Stimulated activated CD4-positive, alpha-beta T cell treated with anti-CD3 and anti-CD28 coated beads, Interleukin-15, amount 100 ng/mL, for 1 hour (primary cell): ENCODE measurements around the gene XYLT1.

ENCODE experiments used
- DNase-seq, 2 donors: peaks; one replicate each; pipeline ENCODE4 v3.0.0-alpha.2; 2020; ENCODE audit warnings: low read depth in 1 of 2, low spot score in 1 of 2

The XYLT1 gene

DNA sequence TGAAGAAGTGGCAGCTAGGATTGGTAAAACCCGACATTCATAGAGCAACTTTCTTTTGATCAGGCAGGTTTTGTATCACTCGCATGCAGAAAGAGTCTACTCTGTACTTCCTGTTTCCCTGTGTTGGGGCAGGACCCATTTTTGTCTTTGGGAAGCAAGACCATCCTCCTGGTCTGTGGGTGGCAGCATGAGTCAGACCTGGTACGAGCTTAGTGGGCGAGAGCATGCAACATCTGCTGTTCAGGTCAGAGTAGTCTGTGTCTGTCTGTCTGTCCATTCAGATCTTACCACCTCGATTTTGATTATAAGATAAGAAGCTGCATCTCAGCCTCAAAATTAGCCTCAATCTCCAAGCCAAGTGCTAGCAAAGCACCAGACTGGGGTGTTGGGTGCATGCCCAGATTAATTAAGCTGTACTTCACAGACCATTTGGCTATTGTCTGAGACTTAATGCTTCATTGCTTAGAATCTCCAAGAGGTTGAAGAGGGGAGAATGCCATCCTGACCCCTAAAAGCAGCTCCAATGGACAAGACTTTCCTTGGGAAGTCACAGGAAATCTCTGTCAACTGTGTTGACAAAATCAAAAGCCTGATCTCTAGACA, 110.9 kb downstream of the XYLT1 start:
- no peak for DNase-seq

DNA sequence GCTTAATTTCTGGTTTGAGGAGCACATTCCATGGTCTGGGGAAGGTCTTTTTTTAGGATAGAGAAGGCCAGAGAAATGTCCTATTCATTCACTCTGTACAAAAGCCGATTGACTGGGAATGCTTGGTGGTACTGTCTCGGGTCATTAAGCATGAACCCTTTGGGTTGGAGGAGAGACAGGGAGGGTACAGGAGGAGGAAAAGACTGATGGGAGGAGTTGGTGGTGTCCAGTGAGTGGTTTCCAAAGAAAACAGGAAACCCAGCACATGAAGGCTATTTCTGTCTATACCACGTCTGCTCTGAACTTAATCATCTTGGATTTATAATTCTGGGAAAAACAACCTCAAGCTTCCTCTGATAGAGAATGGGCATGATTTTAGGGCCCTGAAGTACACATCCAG, 111.9 kb downstream of the XYLT1 start:
- DNase-seq = no peak

DNA sequence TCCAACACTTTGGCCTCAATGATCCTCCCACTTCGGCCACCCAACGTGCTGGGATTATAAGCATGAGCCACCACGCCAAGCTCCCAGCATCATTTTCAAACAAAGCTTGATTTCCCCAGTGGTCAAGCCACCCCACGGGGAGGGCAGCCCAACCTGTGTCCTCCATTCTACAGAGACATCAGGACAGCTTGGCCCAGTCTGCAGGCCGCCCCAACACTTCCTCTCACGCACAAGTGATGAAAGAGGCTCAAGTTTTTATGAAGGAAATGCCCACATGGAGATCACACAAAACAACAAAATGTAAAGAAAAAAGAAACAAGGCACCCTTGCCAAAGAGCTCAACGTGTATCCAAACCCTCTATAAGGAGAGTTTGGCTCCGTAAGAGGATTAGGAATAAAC, 112.4 kb downstream of the XYLT1 start:
- no peak for DNase-seq

DNA sequence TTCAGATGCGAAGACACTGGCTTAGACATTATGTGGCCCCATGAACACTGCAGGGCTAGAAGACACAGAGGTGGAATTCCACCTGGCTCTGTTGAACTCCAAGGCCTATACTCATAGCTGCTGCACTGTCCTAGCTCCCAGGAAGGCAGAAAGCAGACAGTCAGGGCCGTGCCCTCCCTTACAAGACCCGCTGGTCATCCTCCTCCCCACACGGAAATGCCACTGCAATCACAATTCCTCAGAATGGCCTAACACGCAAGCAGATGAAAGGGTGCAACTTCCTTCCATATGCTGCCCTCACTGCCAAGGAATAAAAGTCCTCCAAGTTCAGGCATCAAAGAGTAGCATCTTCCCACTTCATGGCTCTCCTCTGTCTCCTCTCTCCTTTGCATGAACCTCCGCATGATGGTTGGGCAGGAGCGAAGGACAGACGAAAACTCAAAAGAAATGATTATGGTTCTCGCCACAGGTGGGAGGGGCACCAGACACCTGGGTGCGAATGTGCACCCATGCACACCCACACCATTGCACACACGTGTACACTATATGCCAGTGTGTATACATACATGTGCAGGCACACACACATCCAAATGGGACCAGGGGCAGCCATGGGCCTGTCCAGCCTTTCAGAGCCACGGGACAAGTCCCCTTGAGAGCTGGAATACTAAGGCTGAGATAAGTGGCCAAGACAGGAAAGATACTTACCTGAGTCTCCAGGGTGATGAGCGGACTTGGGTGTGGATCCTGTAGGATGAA, 113.3 kb downstream of the XYLT1 start:
- no peak for DNase-seq

DNA sequence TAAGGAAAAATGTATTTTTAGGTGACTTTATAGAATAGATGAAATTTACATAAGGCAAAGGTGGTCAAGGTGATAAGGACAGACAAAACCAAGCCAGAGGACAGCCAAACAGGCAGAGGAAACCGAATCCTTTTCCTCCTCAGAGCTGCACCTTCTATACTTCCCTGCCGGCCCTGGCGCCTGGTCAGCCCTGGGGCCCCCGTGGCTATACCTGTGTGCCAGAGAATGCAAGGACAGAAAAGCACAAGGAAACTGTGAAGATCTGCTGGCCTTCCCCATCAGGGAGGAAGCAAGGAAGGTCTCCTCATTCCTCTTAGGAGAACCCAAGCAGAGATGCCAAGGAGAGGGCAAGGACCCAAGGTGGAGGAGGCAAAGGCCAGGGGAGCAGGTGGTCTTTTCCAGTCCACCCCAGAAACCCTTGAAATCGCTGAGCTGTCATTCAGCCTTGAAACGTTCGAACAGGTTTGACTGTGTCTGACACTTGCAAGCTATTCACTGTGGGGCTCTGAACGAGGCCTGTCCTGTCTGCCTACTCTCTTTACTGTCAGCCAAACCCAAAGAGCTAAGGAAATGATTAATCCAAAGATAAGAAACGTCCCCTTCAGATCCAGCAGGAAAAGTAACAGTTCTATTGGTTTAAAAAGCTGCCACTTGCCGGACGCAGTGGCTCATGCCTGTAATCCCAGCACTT, 114.4 kb downstream of the XYLT1 start:
- DNase-seq = no peak

DNA sequence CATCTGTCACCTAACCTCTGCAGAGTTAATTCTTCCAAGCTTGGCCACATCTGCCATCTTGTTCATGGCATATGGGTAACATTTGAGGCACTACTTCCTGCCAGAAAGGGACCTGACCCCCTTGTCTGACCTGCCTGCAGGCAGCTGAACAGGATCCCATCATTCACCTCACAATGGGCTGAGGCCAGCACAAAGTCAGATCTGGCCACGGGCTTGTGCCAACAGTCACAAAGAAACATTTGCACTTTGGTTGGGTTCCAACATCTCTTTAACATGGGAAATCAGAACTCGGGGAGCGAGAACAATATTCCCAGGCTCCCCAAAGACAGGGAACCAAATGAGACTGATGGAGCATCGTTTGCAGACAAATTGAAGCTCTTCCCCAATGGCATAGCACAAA, 116.1 kb downstream of the XYLT1 start:
- DNase-seq = no peak

DNA sequence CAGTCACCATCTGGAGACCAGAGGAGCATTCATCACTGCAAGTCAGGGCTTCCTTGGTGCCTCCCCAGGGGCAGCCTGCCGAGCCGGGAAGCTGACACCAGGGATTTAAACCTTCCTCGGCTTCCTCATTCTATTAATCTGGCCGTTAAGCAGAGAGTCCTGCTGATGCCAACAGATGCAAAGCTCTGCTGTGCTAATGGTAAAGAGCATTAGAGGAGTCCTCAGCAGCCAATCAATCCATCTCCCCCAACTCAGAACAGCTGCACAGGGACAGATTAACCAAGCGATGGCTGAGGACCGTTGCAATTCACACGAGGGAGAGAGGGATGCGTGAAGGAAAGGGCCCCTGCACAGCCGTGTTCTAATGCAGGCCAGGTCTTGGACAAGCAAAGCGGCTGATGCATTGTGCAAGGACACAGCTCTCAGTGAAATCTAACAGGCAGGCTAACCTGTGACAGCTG, 116.6 kb downstream of the XYLT1 start:
- DNase-seq = no peak

DNA sequence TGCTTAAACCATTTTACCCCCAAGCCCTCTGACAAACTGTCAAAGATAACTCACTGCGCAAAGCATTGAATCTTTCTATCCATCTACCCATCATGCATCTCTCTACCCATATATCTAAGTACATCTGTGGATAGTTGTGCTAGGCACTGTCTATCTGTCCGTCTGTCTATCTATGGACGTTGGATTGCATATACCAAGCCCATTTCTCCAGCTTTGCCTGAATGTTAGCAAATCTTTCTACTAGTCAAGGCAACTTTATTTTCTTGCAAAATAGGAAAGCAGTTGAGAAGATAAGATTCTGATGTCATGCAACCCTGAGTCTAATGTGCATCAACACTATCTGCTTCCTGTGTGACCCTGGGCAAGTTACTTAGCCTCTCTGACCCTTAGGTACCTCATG, 117.2 kb downstream of the XYLT1 start:
- no peak for DNase-seq

DNA sequence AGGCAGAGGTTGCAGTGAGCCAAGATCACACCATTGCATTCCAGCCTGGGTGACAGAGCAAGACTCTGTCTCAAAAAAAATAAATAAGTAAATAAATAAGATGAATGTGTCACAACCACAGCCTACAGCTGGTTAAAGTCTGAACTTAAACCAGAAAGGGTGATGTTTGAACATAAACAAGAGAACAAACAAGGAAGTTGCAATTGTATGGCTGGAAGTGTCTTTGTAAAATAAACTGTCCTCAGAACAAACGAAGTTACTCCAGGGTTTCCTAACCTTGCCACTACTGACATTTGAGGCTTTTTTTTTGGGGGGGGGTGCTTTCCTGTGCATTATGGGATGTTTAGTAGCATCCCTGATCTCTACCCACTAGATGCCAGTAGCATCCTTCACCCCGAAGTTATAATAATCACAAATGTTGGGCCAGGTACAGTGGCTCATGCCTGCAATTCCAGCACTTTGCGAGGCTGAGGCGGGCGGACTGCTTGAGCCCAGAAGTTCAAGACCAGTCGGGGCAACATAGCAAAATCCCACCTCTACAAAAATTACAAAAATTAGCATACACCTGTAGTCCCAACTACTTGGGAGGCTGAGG, 119.2 kb downstream of the XYLT1 start:
- no peak for DNase-seq

DNA sequence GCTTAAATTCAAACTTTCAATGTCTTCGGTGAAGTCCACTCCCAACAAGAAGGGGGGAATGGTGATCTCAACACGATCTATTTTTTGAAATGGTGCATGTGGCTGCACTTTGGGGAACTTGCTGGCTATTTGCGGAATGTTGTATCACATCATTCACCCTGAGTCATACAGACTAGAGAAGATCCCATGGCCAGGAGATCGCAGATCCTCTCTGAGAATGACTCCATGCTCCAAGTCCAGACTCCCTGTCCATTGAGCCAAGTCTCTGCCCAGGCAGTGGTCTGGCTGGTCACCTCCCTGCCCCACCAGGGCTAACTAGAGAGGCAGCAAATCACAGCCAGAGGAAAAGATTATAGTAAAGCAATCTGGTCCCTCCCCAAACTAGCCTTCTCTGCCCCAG, 120.6 kb downstream of the XYLT1 start:
- DNase-seq = no peak

DNA sequence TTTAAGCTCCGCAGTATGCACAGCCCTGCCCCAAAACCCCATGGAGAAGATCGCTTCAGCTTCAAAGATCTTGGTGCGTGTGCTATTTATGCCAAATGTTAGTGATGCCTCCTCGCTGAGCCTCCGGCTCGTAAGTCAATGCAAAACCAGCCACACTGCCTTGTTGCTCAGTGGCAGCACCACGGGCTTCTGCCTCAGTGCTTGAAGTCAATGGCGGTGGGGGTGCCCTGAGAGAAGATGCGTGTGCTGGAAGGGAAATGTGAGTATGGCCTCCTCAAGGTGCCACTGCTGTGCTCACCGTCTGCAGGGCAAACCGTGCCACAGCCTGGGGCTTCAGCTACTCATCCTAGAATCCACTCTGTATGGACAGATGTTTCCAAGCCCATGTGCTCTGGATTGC, 121.9 kb downstream of the XYLT1 start:
- DNase-seq = no peak

DNA sequence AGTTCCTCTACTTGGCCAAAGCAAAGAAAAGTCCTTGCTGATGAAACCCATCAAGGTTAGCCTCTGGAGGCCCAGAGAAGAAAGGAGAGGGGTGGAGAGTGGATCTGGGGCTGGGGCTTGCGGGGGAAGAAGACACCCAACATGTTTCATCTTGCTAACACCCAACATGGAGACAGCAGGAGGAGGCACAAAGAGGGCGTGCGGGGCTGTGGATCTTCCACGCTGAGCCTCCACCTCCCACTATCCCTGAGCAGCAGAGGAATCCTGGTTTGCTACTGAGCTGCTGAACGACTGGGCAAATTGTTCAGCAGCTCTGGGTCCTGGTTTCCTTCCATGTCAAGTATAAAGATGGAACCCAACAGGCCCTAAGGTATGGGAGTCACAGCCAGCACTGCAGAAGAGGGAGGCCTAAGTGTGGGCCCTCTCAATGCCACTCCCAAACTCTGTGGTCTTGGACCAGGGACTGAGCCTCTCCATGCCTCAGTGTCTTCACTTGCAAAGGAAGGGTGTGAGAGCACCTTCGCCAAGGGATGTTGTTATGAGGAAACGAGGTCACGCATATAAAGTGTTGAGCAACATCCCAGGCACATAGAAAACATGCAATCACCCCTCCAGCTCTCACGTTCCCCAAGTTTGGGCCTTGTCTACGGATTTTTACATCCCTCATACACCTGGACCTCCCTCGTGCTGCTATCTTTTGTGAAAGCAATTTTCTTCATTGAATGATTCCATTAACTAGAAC, 122.5 kb downstream of the XYLT1 start:
- DNase-seq = no peak

DNA sequence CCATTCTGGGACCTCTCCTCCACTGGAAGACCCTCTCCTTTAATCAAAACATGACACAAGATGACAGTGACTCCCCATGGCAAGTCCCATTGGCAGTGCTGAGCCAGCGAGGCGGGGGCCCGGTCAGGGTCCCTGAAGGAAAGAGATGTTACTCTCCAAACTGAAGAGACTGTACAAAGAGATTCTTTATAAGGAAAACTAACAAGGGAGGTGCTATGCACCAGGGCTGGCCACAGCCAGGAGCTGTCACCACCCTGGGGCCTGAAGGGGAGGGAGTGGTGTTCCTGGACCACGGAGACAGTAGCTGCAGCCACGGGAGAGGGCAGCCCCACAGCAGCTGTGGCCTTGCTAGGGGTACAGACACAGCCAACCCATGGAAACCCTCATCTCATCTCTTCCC, 123.1 kb downstream of the XYLT1 start:
- DNase-seq = no peak

DNA sequence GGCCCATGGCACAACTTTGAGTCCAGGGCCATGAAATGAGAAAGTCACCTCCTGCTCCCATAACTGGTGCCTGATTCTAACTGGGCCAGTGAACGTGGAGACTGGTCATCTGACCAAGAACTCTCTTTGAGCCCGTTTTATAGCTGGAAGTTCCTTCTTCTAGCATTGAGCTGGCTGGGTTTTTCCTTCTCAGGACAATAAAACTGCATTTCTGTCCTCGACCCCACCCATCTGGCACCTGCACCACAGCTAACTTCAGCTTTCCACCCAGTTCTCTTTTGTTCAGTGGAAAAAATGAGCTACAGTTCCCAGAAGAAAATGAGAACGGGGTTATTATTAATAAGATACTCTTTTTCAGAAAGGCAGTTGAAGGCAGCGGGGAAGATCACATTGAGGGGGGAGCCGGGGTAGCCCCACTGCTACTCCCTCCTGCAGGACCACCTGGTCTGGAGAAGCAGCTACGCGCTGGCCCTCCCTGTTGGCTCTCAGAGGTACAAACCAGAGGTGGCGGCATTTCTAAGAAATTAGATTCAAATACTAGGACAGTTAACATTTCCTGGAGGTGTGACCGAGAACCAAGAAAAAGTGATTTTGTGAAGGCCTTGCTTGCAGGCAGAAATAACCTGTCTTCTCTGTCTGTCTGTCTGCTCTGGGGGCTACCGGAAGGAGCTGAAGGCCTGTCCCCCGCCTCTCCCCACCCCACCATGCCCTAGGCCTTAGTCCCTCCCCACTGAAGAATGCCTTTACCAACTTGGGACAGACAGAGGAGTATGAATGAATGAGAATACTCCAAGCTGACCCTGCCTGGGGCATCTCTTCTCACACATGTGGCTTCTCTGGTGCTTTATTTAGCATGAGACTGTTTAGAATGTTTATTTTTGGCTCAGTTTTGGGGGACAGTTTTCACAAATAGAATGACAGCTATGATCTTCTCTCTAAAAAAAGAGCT, 123.9 kb downstream of the XYLT1 start:
- no peak for DNase-seq

DNA sequence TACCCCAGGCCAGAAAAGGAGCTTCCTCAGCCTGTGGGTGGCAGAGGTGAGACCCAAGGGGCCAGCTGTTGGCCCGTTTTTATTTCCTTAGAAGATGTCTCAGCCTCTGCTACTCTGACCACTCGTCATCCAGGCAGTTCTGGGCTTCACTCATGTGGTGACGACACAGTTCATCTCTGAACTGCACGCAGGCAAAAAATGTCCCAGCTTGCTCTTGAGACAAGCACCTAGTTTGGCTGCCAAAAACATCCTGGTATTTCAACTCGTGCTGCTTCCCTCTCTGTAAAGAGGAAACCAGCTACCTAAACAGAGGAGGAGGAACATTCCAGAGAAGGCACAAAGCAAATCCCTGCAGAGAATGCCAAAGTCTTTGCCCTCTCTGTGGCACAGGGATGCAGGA, 125.7 kb downstream of the XYLT1 start:
- no peak for DNase-seq

DNA sequence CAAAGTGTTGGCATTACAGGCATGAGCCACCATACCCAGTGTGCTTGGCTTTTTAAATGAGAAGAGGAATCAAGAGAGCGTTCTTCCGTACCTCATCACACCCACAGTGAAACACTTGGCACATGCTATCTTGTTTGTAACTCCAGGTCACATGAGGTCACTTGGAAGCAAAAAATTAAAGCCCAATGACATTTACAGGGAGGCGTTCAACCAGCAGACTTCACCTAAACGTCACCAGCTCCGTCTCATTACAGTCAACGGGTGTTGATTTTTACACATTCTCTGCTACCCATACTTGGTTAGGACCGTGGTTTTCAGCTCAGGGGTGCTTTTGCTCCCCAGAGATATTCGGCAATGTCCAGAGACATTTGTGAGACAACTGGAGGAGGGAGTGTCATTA, 127.0 kb downstream of the XYLT1 start:
- no peak for DNase-seq

DNA sequence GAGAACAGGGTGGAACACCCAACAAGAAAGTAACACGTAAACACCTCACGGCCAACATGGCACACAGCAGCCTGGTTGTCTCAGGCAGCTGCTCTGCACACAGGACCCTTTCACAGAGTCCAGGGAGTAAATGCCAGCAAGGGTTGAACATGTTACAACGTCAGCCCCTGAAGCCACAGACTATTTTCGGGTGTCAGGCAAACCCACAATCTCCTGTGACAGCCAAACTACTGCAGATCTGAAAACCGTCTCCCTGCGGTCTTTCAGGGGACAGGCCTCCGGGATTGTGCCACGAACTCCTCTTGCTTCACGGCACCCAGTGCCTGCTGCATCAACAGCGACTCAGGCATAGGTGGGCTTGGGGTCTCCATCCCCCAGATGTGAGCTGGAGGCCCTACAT, 127.7 kb downstream of the XYLT1 start:
- peak in 1 of 2 donors; percentile 9 for DNase-seq

DNA sequence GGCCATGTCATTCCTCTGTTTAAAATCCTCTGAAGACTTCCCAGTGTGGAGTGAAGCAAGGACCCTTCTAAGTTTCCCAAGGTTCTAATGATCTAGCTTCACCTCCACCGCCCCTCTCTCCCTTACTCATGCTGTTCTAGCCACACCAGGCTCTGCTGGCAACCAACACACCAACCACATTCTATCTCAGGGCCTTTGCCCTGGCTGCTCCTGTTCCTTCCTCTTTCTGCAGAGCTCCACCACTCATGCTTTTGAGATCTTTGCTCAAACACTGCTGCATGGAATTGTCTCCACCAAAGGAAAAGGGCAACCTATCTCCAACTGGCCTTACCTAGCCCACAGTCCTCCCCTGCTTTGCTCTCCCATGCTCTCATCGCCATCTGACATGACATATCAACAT, 128.7 kb downstream of the XYLT1 start:
- DNase-seq = no peak

DNA sequence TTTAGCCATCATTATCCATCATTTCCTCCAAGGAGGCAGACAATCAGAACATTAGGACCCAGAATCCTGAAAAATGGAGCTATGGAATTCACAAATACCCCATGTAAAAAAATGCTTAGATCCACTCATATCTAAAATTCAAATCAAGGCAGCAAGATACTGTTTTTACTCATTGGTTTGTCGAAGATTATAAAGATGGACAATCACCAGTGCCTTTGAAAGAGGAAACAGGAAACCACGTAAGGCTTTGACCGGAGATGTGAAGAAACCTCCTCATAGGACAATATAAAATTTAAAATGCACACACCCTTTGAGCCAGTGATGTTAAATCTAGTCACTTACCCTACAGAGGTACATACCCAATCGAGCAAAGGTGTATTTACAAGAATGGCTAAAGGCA, 130.0 kb downstream of the XYLT1 start:
- no peak for DNase-seq
